ENCODE results near the gene FARSB.

DNA sequence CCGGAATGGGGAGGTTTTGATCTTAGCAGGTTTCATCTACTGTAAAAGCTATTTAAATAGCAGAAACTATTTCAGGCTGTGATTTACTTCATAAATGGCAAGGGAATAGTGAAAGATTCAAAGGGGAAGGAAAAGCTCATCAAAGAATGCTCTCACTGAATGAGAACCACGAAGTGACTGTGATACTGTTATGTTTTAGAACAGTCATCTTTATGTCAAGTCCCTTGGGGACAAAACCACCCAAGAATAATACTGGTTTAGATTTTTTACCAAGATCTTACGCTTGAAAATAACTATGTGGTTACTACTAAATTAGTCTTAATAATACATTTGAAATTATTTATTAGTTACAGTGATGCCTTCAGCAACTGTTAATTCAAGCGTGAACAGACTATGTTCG lies 28.1 kb downstream of the FARSB start:
- TF ChIP-seq, protein P1, sequence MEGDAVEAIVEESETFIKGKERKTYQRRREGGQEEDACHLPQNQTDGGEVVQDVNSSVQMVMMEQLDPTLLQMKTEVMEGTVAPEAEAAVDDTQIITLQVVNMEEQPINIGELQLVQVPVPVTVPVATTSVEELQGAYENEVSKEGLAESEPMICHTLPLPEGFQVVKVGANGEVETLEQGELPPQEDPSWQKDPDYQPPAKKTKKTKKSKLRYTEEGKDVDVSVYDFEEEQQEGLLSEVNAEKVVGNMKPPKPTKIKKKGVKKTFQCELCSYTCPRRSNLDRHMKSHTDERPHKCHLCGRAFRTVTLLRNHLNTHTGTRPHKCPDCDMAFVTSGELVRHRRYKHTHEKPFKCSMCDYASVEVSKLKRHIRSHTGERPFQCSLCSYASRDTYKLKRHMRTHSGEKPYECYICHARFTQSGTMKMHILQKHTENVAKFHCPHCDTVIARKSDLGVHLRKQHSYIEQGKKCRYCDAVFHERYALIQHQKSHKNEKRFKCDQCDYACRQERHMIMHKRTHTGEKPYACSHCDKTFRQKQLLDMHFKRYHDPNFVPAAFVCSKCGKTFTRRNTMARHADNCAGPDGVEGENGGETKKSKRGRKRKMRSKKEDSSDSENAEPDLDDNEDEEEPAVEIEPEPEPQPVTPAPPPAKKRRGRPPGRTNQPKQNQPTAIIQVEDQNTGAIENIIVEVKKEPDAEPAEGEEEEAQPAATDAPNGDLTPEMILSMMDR (IDR thresholded peaks at IDR 0.05) = no peak
- TF ChIP-seq POLR2A (IDR thresholded peaks at IDR 0.05) = no peak
- no peak for TF ChIP-seq POLR2AphosphoS5 (IDR thresholded peaks at IDR 0.05)
- no peak for TF ChIP-seq EP300 (IDR thresholded peaks at IDR 0.05)
